HL-60 (cell line): ENCODE data around the gene STARD9.

Source experiments
- DNase-seq, 2 experiments: peaks; one replicate each; pipeline ENCODE4 v3.0.0-alpha.2; 2010 to 2020; ENCODE audit warnings: low read depth in 1 of 2, low spot score in 1 of 2
- H3K27ac ChIP-seq: fragments of 250-450 bp; sonication (Bioruptor Pico); replicated peaks from 2 replicates; pipeline ENCODE4 v1.5.1; 2020; ENCODE audit warnings: mild to moderate bottlenecking, moderate library complexity
- H3K27me3 ChIP-seq: fragments of 250-450 bp; sonication (Bioruptor Pico); 2 replicates; pipeline ENCODE4 v1.5.1; 2021; ENCODE audit warnings: mild to moderate bottlenecking, moderate library complexity; ENCODE audit not compliant: insufficient read depth, poor library complexity, severe bottlenecking
- H3K4me3 ChIP-seq: replicated peaks from 2 replicates; pipeline ENCODE4 v1.5.1; 2011; ENCODE audit warnings: mild to moderate bottlenecking, control low read depth, low read length; ENCODE audit not compliant: insufficient read depth
- CTCF ChIP-seq: IDR thresholded peaks from one replicate; pipeline ENCODE4 v1.5.1; 2011; ENCODE audit warnings: low read length, control low read depth, inconsistent platforms; ENCODE audit not compliant: insufficient read depth
- GABPA ChIP-seq: IDR thresholded peaks from 2 replicates; pipeline ENCODE4 v1.6.1; 2012; ENCODE audit warnings: low read depth
- POLR2AphosphoS5 ChIP-seq: IDR thresholded peaks from 2 replicates; pipeline ENCODE4 v1.6.1; 2012; ENCODE audit warnings: low read depth
- REST ChIP-seq: IDR thresholded peaks from 2 replicates; pipeline ENCODE4 v1.6.1; 2012; ENCODE audit warnings: low read depth; ENCODE audit not compliant: insufficient replicate concordance
- SPI1 ChIP-seq: IDR thresholded peaks from 2 replicates; pipeline ENCODE4 v1.6.1; 2012; ENCODE audit warnings: low read depth, mild to moderate bottlenecking, borderline replicate concordance

STARD9 gene

GRCh38 chr15:42728560-42728959 is 153.2 kb downstream of the STARD9 start:
- DNase-seq, result no peak

GRCh38 chr15:42728972-42729371 is 153.6 kb downstream of the STARD9 start:
- no peak for DNase-seq
- H3K27ac ChIP-seq, result peak overlapping the region; percentile 45
- TF ChIP-seq POLR2AphosphoS5 (no peak), GABPA (no peak), SPI1 (no peak), REST (no peak), CTCF (no peak)
- H3K4me3 ChIP-seq, result no peak overlapping the region
- H3K27me3 ChIP-seq, result no peaks in the 10 kb centered on the region

More at GRCh38 chr15:42728560-42728959, 153.2 kb downstream of the STARD9 start:
- H3K27me3 ChIP-seq, result no peaks in the 10 kb centered on the region
- H3K4me3 ChIP-seq, result no peak overlapping the region
- no peak overlapping the region for H3K27ac ChIP-seq
- TF ChIP-seq CTCF, result no peak
- no peak for TF ChIP-seq SPI1
- TF ChIP-seq REST, result no peak
- no peak for TF ChIP-seq POLR2AphosphoS5
- TF ChIP-seq GABPA, result no peak

GRCh38 chr15:42729409-42729808 is 154.0 kb downstream of the STARD9 start:
- DNase-seq, result peak in 1 of 2 experiments; percentile 31
- TF ChIP-seq SPI1 (peak; percentile 43; the same call in 1 of the 2 replicates), GABPA (no peak), REST (no peak), POLR2AphosphoS5 (no peak)

More at GRCh38 chr15:42729409-42729808, 154.0 kb downstream of the STARD9 start:
- Histone ChIP-seq H3K4me3 (no peak overlapping the region), H3K27ac (peak overlapping the region; percentile 45), H3K27me3 (no peaks in the 10 kb centered on the region)
